ENCODE measurements around the gene TBX3.

- TF ChIP-seq, protein P1, sequence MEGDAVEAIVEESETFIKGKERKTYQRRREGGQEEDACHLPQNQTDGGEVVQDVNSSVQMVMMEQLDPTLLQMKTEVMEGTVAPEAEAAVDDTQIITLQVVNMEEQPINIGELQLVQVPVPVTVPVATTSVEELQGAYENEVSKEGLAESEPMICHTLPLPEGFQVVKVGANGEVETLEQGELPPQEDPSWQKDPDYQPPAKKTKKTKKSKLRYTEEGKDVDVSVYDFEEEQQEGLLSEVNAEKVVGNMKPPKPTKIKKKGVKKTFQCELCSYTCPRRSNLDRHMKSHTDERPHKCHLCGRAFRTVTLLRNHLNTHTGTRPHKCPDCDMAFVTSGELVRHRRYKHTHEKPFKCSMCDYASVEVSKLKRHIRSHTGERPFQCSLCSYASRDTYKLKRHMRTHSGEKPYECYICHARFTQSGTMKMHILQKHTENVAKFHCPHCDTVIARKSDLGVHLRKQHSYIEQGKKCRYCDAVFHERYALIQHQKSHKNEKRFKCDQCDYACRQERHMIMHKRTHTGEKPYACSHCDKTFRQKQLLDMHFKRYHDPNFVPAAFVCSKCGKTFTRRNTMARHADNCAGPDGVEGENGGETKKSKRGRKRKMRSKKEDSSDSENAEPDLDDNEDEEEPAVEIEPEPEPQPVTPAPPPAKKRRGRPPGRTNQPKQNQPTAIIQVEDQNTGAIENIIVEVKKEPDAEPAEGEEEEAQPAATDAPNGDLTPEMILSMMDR (IDR thresholded peaks at IDR 0.05; ENCODE audit: borderline replicate concordance, extremely low read depth, low read length, poor library complexity, severe bottlenecking), result no peak
- TF ChIP-seq EZH2 (IDR thresholded peaks at IDR 0.05; ENCODE audit: borderline replicate concordance, low read depth, low read length, severe bottlenecking), result no peak
Observed at GRCh38 chr12:114698566-114699163, 14.7 kb upstream of the TBX3 start.
